Head of caudate nucleus (tissue), 42 donors: ENCODE results near the gene ZFP92.

ENCODE experiments used
- DNase-seq, 42 donors: peaks; one replicate each; pipeline versions ENCODE4 v3.0.0 to v3.0.0-alpha.2; 2020 to 2021; ENCODE audit warnings: mixed read lengths in 7 of 42
- intact Hi-C: fragments of 100-400 bp; cut with DNase I; formaldehyde crosslinking; loops from one replicate; pipeline ENCODE4 v1.15.0; 2022

The ZFP92 gene

DNA sequence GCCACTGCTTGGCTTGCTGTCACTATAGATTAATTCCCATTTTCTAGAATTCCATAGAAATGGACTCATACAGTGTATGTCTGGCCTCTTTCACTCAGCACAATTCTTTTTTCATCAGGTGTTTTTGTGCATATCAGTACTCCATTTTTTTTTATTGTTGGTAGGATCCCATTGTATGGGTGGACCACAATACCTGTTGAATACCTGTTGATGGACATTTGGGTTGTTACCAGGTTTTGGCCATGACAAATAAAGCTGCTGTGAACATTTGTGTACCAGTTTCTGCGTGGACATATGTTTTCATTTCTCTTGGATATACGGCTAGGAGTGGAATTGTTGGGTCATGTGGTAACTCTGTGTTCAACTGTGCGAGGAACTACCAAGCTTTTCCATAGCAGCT is 14.9 kb downstream of the ZFP92 start:
- intact Hi-C loops = no loop called here
- no peak for DNase-seq

GRCh38 chrX:153430796-153431195 is 19.5 kb downstream of the ZFP92 start:
- no peak for DNase-seq

DNA sequence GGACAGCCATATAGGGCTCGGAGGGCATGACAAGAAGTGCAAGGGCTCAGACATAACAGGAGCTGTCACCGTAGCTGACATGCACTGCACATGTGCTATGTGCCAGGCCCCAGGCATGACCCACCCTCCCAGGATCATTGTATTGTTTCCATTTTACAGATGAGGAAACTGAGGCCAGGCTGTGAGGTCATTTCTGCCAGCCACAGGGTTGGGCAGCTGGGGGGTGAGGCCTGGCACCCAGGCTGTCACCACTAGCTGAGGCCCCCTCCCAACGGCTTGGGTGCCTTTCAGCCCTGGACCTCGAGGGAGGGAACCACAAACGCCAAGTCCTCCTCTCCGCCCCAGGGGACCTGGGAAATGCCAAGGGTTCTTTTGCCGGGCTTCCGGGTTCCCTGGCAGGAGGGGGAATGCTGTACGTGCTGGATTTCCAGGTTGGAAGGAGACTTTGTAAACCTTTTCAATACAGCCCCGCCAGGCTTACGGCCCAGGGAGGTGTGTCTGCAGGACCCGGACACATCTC is 21.9 kb downstream of the ZFP92 start:
- no peak for DNase-seq
- intact Hi-C loops = no loop called here

More at GRCh38 chrX:153430796-153431195, 19.5 kb downstream of the ZFP92 start:
- intact Hi-C loops = no loop called here

- no peak for DNase-seq
- intact Hi-C loops = no loop called here
Measured at GRCh38 chrX:153433781-153434285, 22.6 kb downstream of the ZFP92 start.

- intact Hi-C loops = no loop called here
Measured at GRCh38 chrX:153434801-153435200, 23.5 kb downstream of the ZFP92 start.

DNA sequence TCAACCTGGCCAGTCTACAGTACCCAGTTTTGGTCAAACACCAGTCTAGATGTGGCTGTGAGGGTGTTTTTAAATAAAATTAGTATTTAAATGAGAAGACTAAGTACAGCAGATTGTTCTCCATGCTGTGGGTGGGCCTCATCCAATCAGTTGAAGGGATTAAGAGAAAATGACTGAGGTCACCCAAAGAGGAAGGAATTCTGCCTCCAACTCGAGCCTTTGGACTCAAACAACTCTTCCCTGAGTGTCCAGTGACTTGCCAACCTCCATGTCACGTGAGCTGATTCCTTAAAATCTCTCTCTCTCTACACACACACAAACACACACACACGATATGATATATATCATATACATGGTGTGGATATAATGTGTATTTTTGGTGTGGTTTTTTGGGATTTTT is 24.6 kb downstream of the ZFP92 start:
- no peak for DNase-seq
- intact Hi-C loops = no loop called here

More at GRCh38 chrX:153434801-153435200, 23.5 kb downstream of the ZFP92 start:
- no peak for DNase-seq

GRCh38 chrX:153438532-153438931 is 27.3 kb downstream of the ZFP92 start:
- intact Hi-C loops = no loop called here
- peak in 23 of 42 donors; percentile 6 to 66 (median 37) for DNase-seq

- intact Hi-C loops = no loop called here
- no peak for DNase-seq
Measured at GRCh38 chrX:153439977-153440376, 28.7 kb downstream of the ZFP92 start.

- peak in 1 of 42 donors; percentile 12 for DNase-seq
- intact Hi-C loops = no loop called here
Measured at GRCh38 chrX:153440556-153441135, 29.4 kb downstream of the ZFP92 start.

DNA sequence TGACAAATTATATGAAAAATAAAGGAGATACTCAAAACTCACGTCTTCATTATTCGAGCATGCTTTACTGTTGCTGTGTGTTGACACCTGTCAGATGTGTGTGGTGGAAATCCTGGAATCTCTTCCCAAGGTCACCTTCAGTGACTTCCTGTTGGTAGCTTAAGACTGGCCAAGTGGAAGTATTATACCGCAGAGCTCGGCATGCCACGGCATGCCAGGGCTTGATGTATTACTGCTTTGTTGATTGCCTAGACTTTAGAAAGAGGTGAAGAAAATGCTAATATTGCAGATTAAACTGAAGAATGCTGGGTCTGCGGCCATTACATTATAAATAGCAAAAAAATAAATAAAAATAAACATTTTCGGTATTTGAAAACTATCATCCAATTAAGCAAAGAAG is 30.0 kb downstream of the ZFP92 start:
- DNase-seq = no peak
- intact Hi-C loops = no loop called here

GRCh38 chrX:153441981-153442380 is 30.7 kb downstream of the ZFP92 start:
- no peak for DNase-seq
- intact Hi-C loops = no loop called here

GRCh38 chrX:153442463-153442862 is 31.2 kb downstream of the ZFP92 start:
- intact Hi-C loops = no loop called here
- DNase-seq = peak in 1 of 42 donors; percentile 13

DNA sequence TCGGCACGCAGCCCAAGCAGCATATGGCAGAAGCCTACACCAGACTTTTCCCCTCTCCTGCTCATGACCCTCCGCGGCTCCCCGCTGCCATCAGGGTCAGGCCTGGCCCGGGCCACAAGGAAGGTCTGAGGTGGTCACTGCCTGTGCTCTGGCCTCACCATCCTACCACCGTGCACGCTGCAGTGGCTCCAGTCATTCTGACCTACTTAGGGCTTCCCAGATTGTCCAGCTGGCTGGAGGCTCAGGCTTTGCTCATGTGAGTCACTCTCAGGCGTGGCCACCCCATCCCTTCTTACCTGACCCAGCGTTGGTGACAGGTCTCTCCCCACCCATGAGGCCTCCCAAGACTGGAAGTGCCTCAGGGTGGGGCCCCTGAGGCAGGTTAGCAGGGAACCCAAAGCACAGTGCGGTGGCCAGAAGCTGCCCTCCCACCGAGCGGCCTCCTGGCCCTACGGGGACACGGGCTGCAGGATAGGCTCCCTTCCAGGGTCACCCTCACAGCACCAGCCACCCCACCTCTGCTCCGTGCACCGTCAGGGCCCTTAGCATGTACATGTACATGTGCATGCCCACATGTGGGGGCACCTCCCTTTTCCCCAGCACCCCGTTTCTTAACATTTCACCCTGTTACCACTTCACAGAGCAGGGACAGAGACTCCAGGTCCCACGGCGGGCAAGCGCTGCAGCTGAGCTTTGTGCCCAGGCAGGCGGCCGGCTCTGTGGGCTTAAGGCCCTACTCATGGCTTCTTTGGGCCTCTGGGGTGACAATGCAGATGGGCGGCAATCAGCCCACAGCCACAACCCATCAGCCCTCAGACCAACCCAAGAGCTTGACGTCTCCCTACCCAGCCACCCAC is 32.4 kb downstream of the ZFP92 start:
- intact Hi-C loops = no loop called here
- no peak for DNase-seq

- DNase-seq = no peak
- intact Hi-C loops = no loop called here
Measured at GRCh38 chrX:153444333-153445011, 33.2 kb downstream of the ZFP92 start.

GRCh38 chrX:153445106-153445855 is 34.0 kb downstream of the ZFP92 start:
- no peak for DNase-seq
- intact Hi-C loops = no loop called here

DNA sequence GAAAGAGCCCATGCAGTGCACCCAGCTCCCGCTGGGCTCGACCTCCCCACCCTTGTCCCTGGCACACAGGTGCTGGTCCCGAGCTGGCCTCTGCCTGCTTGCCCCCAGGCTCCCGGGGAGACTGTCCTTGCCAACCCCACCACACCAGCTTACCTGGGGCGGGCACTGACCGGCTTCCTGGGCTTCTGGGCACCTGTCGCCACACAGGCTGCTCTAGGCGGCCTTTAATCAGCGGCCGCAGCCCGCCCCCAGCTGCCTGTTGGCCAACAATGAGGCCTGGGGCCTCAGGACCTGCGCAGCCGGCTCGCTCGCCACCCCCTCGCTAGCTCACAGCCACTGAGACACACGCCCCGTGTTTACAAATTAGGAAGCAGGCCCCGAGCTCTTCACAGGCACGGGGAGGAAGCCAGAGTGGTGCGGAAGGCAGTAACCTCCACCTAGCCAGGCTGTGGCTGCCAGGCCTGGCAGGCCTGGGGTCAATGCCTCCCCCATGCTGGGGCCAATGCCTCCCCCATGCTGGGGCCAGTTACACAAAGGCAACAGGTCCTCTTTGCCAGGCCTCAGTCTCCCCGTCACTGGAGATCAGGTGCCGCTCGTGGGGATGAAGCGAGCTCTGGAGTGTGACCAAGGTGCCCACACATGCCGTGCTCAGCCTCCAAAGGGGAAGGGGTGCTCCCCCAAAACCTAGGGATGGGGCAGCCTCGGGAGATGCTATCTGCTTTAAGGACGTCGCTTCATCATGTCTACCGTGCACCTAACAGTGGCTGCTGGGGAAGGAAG is 34.8 kb downstream of the ZFP92 start, which contains the start of gene TREX2:
Gene TREX2, minus strand, starts transcription at position 201 of the 780 bp plus-strand sequence. CDS start 626 bp downstream, outside the sequence.
- intact Hi-C loops = no loop called here

DNA sequence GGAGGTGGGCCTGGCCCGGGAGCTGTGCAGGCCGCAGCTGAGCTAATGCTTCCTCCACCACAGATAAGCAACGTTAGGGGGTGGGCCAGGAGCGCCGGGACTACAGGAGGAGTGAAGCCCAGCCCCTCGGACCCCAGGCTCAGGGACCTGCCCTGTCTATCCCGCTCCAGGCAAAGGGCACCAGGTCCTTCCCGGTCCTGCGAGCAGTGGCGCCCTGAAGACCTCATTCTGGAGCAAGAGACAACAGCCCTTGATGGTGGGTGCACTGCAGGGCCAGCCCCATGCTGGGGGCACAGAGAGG is 35.3 kb downstream of the ZFP92 start:
- intact Hi-C loops = no loop called here

More for the DNA sequence above, 34.8 kb downstream of the ZFP92 start, which contains the start of gene TREX2:
- no peak for DNase-seq

GRCh38 chrX:153446950-153447580 is 35.8 kb downstream of the ZFP92 start:
- DNase-seq = no peak
- intact Hi-C loops = no loop called here

More for the DNA sequence above, 35.3 kb downstream of the ZFP92 start:
- DNase-seq = no peak
